LNCaP clone FGC (cell line): ENCODE data around the gene GRAMD2A.

Experiments used
- DNase-seq: peaks from one replicate; pipeline ENCODE4 v3.0.0-alpha.2; 2011; ENCODE audit warnings: low read depth
- H3K4me3 ChIP-seq: 2 replicates; pipeline ENCODE4 v1.5.1; 2011; ENCODE audit warnings: mild to moderate bottlenecking, low read depth, low read length, control low read depth
- CTCF ChIP-seq: IDR thresholded peaks from 2 replicates; pipeline ENCODE4 v1.5.1; 2012; ENCODE audit warnings: mild to moderate bottlenecking; ENCODE audit not compliant: control insufficient read depth, insufficient read depth; ENCODE audit errors: extremely low read depth

GRAMD2A gene

GRCh38 chr15:72112805-72113204, 84.8 kb downstream of the GRAMD2A start:
- TF ChIP-seq CTCF, result no peak
- DNase-seq, result no peak
- H3K4me3 ChIP-seq, result no peak overlapping the region

GRCh38 chr15:72112116-72112515, 85.5 kb downstream of the GRAMD2A start:
- no peak for TF ChIP-seq CTCF
- H3K4me3 ChIP-seq, result no peak overlapping the region
- no peak for DNase-seq

DNA sequence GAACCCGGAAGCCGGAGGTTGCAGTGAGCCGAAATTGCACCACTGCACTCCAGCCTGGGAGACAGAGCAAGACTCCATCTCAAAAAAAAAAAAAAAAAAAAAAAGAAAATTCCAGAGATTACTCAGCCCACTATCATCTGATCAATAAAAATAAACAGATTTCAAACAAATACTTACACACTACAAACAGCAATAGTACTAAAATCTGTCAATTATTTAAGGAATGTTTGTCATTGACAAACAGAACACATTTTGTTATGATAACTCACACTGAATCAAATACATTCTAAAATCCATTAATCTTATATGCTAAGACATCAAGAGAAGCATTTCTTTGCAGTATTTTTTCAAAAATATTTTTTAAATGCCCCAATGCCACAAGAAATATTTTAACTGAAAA, 87.2 kb downstream of the GRAMD2A start:
- no peak for TF ChIP-seq CTCF
- no peak overlapping the region for H3K4me3 ChIP-seq
- DNase-seq, result no peak
